ENCODE measurements around the gene HRNR. TPM values are rescaled to one million over a fixed set of nuclear protein-coding genes. Genes with fewer than 3 reads are reported as not detected.

Gene HRNR
- total RNA-seq, 4 donors from 2014 or later = not detected

- TF ChIP-seq CTCF (IDR thresholded peaks at IDR 0.05) = peak in 2 of 3 donors; percentile 12 to 84
- ATAC-seq (ENCODE audit: low FRiP score) (peak; percentile 44), DNase-seq (ENCODE audit: low spot score) (peak; percentile 62)
Measured at GRCh38 chr1:152188673-152189591, 35.1 kb downstream of the HRNR start.

GRCh38 chr1:152186556-152187285 lies 37.3 kb downstream of the HRNR start:
- TF ChIP-seq CTCF (IDR thresholded peaks at IDR 0.05) = no peak
- no peak for DNase-seq (ENCODE audit: low spot score)
- ATAC-seq (ENCODE audit: low FRiP score) = no peak

- ATAC-seq (ENCODE audit: low FRiP score) (no peak), DNase-seq (ENCODE audit: low spot score) (no peak)
- TF ChIP-seq CTCF (IDR thresholded peaks at IDR 0.05) = peak in 1 of 3 donors; percentile 58
Measured at GRCh38 chr1:152185544-152186391, 38.2 kb downstream of the HRNR start.

GRCh38 chr1:152182944-152183361 lies 41.0 kb downstream of the HRNR start:
- TF ChIP-seq CTCF (IDR thresholded peaks at IDR 0.05) = no peak
- no peak for DNase-seq (ENCODE audit: low spot score)
- peak; percentile 62 for ATAC-seq (ENCODE audit: low FRiP score)

- TF ChIP-seq CTCF (IDR thresholded peaks at IDR 0.05) = no peak
- no peak for ATAC-seq (ENCODE audit: low FRiP score)
Measured at GRCh38 chr1:152182431-152182830, 41.6 kb downstream of the HRNR start.

GRCh38 chr1:152179566-152179965 lies 44.4 kb downstream of the HRNR start:
- TF ChIP-seq CTCF (IDR thresholded peaks at IDR 0.05) = no peak
- DNase-seq (ENCODE audit: low spot score) (no peak), ATAC-seq (ENCODE audit: low FRiP score) (no peak)

More at GRCh38 chr1:152182431-152182830, 41.6 kb downstream of the HRNR start:
- DNase-seq (ENCODE audit: low spot score) = no peak

Measured in omental fat pad (tissue), 4 donors.